Amygdala (tissue), 56 donors: ENCODE data around the gene TSPYL2.

ENCODE experiments used
- DNase-seq, 56 donors: peaks; one replicate each; lab custom pipeline; 2025; lab: John Stamatoyannopoulos, UW

The TSPYL2 gene

GRCh38 chrX:53116101-53116500 lies 33.9 kb downstream of the TSPYL2 start:
- peak in 4 of 56 donors; percentile 1 to 8 (median 3) for DNase-seq

GRCh38 chrX:53122013-53122412 lies 39.8 kb downstream of the TSPYL2 start:
- peak in 3 of 56 donors; percentile 0 to 1 (median 0) for DNase-seq

GRCh38 chrX:53125506-53125905 lies 43.3 kb downstream of the TSPYL2 start:
- no peak for DNase-seq

- no peak for DNase-seq
Measured at GRCh38 chrX:53126377-53126776, 44.2 kb downstream of the TSPYL2 start.

- no peak for DNase-seq
Measured at GRCh38 chrX:53128097-53128749, 46.1 kb downstream of the TSPYL2 start.

- DNase-seq, result no peak
Measured at GRCh38 chrX:53133400-53133799, 51.2 kb downstream of the TSPYL2 start.

GRCh38 chrX:53135581-53135980 lies 53.4 kb downstream of the TSPYL2 start:
- DNase-seq, result no peak
